Neural progenitor cell (in vitro differentiated cells): Measurements from ENCODE around the gene ZBTB8OS. TPM values are rescaled to one million over a fixed set of nuclear protein-coding genes. Genes with fewer than 3 reads are reported as not detected.
A peak's percentile ranks its signal among the peaks of the same experiment; 100 is the strongest.

Experiments
- DNase-seq: peaks from one replicate; pipeline ENCODE4 v3.0.0-alpha.2; 2016; ENCODE audit warnings: low spot score
- H2AFZ ChIP-seq: fragments of 200-600 bp; sonication (generic); replicated peaks from 2 replicates; pipeline ENCODE4 v1.6.1; 2016; ENCODE audit warnings: antibody characterized with exemption
- H3F3A ChIP-seq: fragments of 200-600 bp; sonication (generic); 2 replicates; pipeline ENCODE4 v1.6.1; 2016; ENCODE audit warnings: antibody characterized with exemption, low read depth
- H3K27ac ChIP-seq: fragments of 200-600 bp; sonication (generic); 2 replicates; pipeline ENCODE4 v1.5.1; 2016; ENCODE audit warnings: mild to moderate bottlenecking
- H3K27me3 ChIP-seq: fragments of 200-600 bp; sonication (generic); 2 replicates; pipeline ENCODE4 v1.6.1; 2016; ENCODE audit warnings: mild to moderate bottlenecking, moderate library complexity
- H3K36me3 ChIP-seq: fragments of 200-600 bp; sonication (generic); 2 replicates; pipeline ENCODE4 v1.5.1; 2016
- H3K4me1 ChIP-seq: fragments of 200-600 bp; sonication (generic); 2 replicates; pipeline ENCODE4 v1.6.1; 2016; ENCODE audit warnings: mixed run types
- H3K4me2 ChIP-seq: fragments of 200-600 bp; sonication (generic); 2 replicates; pipeline ENCODE4 v1.6.1; 2016
- H3K4me3 ChIP-seq: fragments of 200-600 bp; sonication (generic); 2 replicates; pipeline ENCODE4 v1.5.1; 2016
- H3K79me2 ChIP-seq: fragments of 200-600 bp; sonication (generic); 2 replicates; pipeline ENCODE4 v1.6.1; 2016; ENCODE audit warnings: low read depth
- H3K9ac ChIP-seq: fragments of 200-600 bp; sonication (generic); 2 replicates; pipeline ENCODE4 v1.6.1; 2016
- H3K9me3 ChIP-seq: fragments of 200-600 bp; sonication (generic); 2 replicates; pipeline ENCODE4 v1.5.1; 2016; ENCODE audit warnings: low read depth
- H4K20me1 ChIP-seq: fragments of 200-600 bp; sonication (generic); 2 replicates; pipeline ENCODE4 v1.6.1; 2016; ENCODE audit warnings: low read depth
- H3K27ac Mint-ChIP-seq: 3 replicates; pipeline ENCODE4 v1.8.0; 2021; ENCODE audit warnings: mixed read lengths
- H3K27me3 Mint-ChIP-seq: 2 replicates; pipeline ENCODE4 v1.8.0; 2022; ENCODE audit warnings: low read depth, mild to moderate bottlenecking, inconsistent platforms, moderate library complexity, mixed read lengths; ENCODE audit not compliant: insufficient read depth
- H3K36me3 Mint-ChIP-seq: 3 replicates; pipeline ENCODE4 v1.8.0; 2021; ENCODE audit warnings: mixed read lengths
- H3K4me1 Mint-ChIP-seq: 3 replicates; pipeline ENCODE4 v1.8.0; 2021; ENCODE audit warnings: mixed read lengths
- H3K4me3 Mint-ChIP-seq: 3 replicates; pipeline ENCODE4 v1.8.0; 2021; ENCODE audit warnings: mild to moderate bottlenecking, moderate library complexity, mixed read lengths
- H3K9me3 Mint-ChIP-seq: 3 replicates; pipeline ENCODE4 v1.8.0; 2020; ENCODE audit warnings: mixed read lengths
- CTCF ChIP-seq: fragments of 200-600 bp; sonication (generic); IDR thresholded peaks from 2 replicates; pipeline ENCODE4 v1.5.1; 2017; ENCODE audit warnings: antibody characterized with exemption, mild to moderate bottlenecking
- EZH2 ChIP-seq: fragments of 200-600 bp; sonication (generic); IDR thresholded peaks from 2 replicates; pipeline ENCODE4 v1.6.1; 2017; ENCODE audit warnings: antibody characterized with exemption, mild to moderate bottlenecking, moderate library complexity
- EZH2phosphoT487 ChIP-seq: fragments of 200-600 bp; sonication (generic); IDR thresholded peaks from 2 replicates; pipeline ENCODE4 v1.6.1; 2017; ENCODE audit warnings: antibody characterized with exemption
- total RNA-seq: library from RNA; depleted of rRNA; stranded (reverse); fragments of >200 nt; gene quantifications from 2 replicates; pipeline ENCODE4 v1.2.3, GENCODE V29; 2015; ENCODE audit warnings: low replicate concordance

ZBTB8OS gene
- total RNA-seq, 1 donor from 2014 or later: 59.8 TPM

GRCh38 chr1:32652244-32652962 is 2.1 kb upstream of the ZBTB8OS start:
- Histone ChIP-seq H3K36me3 (peaks cover 18% of the 10 kb centered on the region), H3K9ac (peak overlapping the region; percentile 82), H3K4me2 (peak overlapping the region; percentile 90), H3K27ac (no peak overlapping the region), H3K27me3 (no peaks in the 10 kb centered on the region), H3K9me3 (no peaks in the 10 kb centered on the region), H4K20me1 (peaks cover 37% of the 10 kb centered on the region), H3K79me2 (peaks cover 92% of the 10 kb centered on the region), H3K4me1 (peaks cover 35% of the 10 kb centered on the region), H3K4me3 (peak overlapping the region; percentile 82), H3F3A (peaks cover 40% of the 10 kb centered on the region), H2AFZ (no peak overlapping the region)
- Mint-ChIP-seq H3K4me1 (peaks cover 37% of the 10 kb centered on the region), H3K9me3 (no peaks in the 10 kb centered on the region), H3K4me3 (peak overlapping the region; percentile 94), H3K27ac (peak overlapping the region; percentile 93), H3K36me3 (peaks cover 36% of the 10 kb centered on the region), H3K27me3 (no peaks in the 10 kb centered on the region)
- DNase-seq: no peak
- TF ChIP-seq CTCF (no peak), EZH2 (no peak), EZH2phosphoT487 (no peak)

- DNase-seq: no peak
- H3K27ac ChIP-seq: peak overlapping the region; percentile 72
- Mint-ChIP-seq H3K4me1 (peaks cover 37% of the 10 kb centered on the region), H3K27me3 (no peaks in the 10 kb centered on the region), H3K9me3 (no peaks in the 10 kb centered on the region), H3K27ac (peak overlapping the region; percentile 93), H3K36me3 (peaks cover 31% of the 10 kb centered on the region), H3K4me3 (peak overlapping the region; percentile 94)
- peak overlapping the region; percentile 90 for H3K4me2 ChIP-seq
- peak overlapping the region; percentile 82 for H3K4me3 ChIP-seq
- H3K36me3 ChIP-seq: peaks cover 9% of the 10 kb centered on the region
- H4K20me1 ChIP-seq: peaks cover 28% of the 10 kb centered on the region
- H3K27me3 ChIP-seq: no peaks in the 10 kb centered on the region
- peak overlapping the region; percentile 82 for H3K9ac ChIP-seq
- H2AFZ ChIP-seq: no peak overlapping the region
- no peaks in the 10 kb centered on the region for H3K9me3 ChIP-seq
- H3K79me2 ChIP-seq: peaks cover 88% of the 10 kb centered on the region
- H3K4me1 ChIP-seq: peaks cover 35% of the 10 kb centered on the region
- peaks cover 31% of the 10 kb centered on the region for H3F3A ChIP-seq
- TF ChIP-seq EZH2 (peak; percentile 36), CTCF (no peak)
These were observed 1.2 kb upstream of the ZBTB8OS start for GRCh38 chr1:32651461-32652073.

DNA sequence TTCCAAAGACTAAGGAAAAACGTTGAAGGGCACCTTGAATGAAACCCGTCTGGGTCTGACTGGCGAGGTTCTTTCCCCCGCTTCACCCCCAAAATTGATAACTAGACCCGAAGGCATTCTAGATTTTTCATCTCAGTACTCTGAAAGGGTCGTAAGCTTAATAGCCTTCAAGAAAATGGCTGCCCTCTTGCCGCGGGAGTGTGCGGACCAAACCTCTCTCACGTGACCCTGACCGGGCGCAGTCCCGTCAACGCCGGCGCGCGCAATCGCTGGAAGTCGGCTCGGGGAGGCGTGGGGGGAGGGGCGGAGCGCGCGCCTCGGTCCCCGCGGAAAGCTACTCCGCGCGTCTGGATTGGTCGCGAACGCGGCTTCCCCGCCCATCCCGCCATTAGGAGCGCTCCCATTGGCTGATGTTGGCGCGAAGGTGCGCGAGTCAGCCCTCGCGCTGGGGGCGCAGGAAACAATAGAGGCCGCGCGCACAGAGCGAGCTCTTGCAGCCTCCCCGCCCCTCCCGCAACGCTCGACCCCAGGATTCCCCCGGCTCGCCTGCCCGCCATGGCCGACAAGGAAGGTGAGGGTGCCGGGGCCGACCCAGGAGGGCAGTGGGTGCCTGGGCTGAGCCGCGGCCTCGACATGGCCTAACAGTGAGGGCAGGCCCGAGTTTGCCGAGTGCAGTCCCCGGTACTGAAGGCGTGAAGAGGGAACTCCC is 556 bp upstream of the ZBTB8OS start, which contains the start of gene RBBP4:
Gene RBBP4, plus strand, starts transcription at position 457 of the 709 bp plus-strand sequence. Its CDS starts 99 bp downstream, at position 556.
- no peaks in the 10 kb centered on the region for H3K9me3 Mint-ChIP-seq

More for the DNA sequence above, 556 bp upstream of the ZBTB8OS start, which contains the start of gene RBBP4:
- TF ChIP-seq CTCF: no peak
- TF ChIP-seq EZH2: peak; percentile 51
- peak; percentile 15 for TF ChIP-seq EZH2phosphoT487
- peak; percentile 98 for DNase-seq
- no peaks in the 10 kb centered on the region for H3K9me3 ChIP-seq
- H3K27me3 Mint-ChIP-seq: no peaks in the 10 kb centered on the region
- H3K4me3 ChIP-seq: peak within 1 kb of the TSS; percentile 82
- H3K4me3 Mint-ChIP-seq: peak within 1 kb of the TSS; percentile 94
- peaks cover 37% of the 10 kb centered on the region for H3K4me1 Mint-ChIP-seq
- peak within 1 kb of the TSS; percentile 99 for H3K27ac Mint-ChIP-seq
- peaks cover 88% of the 10 kb centered on the region for H3K79me2 ChIP-seq
- H3K27me3 ChIP-seq: no peaks in the 10 kb centered on the region
- peak within 1 kb of the TSS; percentile 90 for H3K4me2 ChIP-seq
- H3K36me3 ChIP-seq: peaks cover 8% of the 10 kb centered on the region
- H3K27ac ChIP-seq: peak within 1 kb of the TSS; percentile 98
- peaks cover 30% of the 10 kb centered on the region for H3K36me3 Mint-ChIP-seq
- peak within 1 kb of the TSS; percentile 88 for H2AFZ ChIP-seq
- peak within 1 kb of the TSS; percentile 82 for H3K9ac ChIP-seq
- peaks cover 25% of the 10 kb centered on the region for H3F3A ChIP-seq
- peaks cover 35% of the 10 kb centered on the region for H3K4me1 ChIP-seq
- peaks cover 22% of the 10 kb centered on the region for H4K20me1 ChIP-seq
